ENCODE measurements around the gene CACNA2D3. TPM values are rescaled to one million over a fixed set of nuclear protein-coding genes. Genes with fewer than 3 reads are reported as not detected.

CACNA2D3 gene
- total and polyA plus RNA-seq, 4 donors: 0.38 to 2.5 (median 1.1) TPM

DNA sequence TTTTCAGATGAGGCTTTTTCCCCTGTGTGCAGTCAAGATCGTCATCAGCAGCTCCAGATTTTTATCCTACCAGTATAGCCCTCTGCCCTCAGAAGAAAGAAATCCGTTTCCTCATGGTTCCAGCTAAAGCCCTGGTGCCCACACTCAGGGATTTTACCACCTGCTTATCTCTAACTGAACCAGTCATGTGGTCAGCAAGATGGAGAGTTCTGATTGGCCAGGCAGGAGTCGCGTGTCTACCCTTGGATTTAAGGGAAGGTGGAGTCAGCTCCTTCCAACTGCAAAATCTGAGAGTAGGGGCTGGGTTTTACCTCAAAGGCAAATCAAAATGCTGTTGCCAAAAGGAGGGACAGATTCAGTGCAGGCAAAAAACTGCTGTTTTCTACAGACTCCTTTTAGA lies 670.2 kb downstream of the CACNA2D3 start:
- peaks cover 0 to 2% (median under 1%) of the 10 kb centered on the region in 4 donors for H3K9me3 ChIP-seq (ENCODE audit: control insufficient read depth in 4 of 4, insufficient read depth in 3 of 4, low read length in 3 of 4)
- H3K27ac ChIP-seq (ENCODE audit: low read depth in 1 of 2, low read length in 1 of 2): no peak overlapping the region
- H3K9ac ChIP-seq (ENCODE audit: insufficient read depth in 1 of 2, low read length in 2 of 2): no peak overlapping the region
- H3K4me1 ChIP-seq (ENCODE audit: control insufficient read depth in 5 of 5, insufficient read depth in 5 of 5, low read length in 5 of 5): no peaks in the 10 kb centered on the region
- no peak overlapping the region for H3K4me3 ChIP-seq
- no peak for DNase-seq
- H3K27me3 ChIP-seq (ENCODE audit: control insufficient read depth in 3 of 3, insufficient read depth in 3 of 3, low read length in 2 of 3): no peaks in the 10 kb centered on the region
- no peaks in the 10 kb centered on the region for H3K36me3 ChIP-seq (ENCODE audit: control insufficient read depth in 4 of 4, insufficient read depth in 4 of 4, low read length in 4 of 4)
- ATAC-seq (ENCODE audit: insufficient read depth, low FRiP score): no peak
- WGBS, 2 donors: 81 to 88% methylated on average over 4 of the region's 4 CpGs
- TF ChIP-seq, protein P1, sequence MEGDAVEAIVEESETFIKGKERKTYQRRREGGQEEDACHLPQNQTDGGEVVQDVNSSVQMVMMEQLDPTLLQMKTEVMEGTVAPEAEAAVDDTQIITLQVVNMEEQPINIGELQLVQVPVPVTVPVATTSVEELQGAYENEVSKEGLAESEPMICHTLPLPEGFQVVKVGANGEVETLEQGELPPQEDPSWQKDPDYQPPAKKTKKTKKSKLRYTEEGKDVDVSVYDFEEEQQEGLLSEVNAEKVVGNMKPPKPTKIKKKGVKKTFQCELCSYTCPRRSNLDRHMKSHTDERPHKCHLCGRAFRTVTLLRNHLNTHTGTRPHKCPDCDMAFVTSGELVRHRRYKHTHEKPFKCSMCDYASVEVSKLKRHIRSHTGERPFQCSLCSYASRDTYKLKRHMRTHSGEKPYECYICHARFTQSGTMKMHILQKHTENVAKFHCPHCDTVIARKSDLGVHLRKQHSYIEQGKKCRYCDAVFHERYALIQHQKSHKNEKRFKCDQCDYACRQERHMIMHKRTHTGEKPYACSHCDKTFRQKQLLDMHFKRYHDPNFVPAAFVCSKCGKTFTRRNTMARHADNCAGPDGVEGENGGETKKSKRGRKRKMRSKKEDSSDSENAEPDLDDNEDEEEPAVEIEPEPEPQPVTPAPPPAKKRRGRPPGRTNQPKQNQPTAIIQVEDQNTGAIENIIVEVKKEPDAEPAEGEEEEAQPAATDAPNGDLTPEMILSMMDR (IDR thresholded peaks at IDR 0.05; ENCODE audit: control extremely low read depth, extremely low read depth): no peak

DNA sequence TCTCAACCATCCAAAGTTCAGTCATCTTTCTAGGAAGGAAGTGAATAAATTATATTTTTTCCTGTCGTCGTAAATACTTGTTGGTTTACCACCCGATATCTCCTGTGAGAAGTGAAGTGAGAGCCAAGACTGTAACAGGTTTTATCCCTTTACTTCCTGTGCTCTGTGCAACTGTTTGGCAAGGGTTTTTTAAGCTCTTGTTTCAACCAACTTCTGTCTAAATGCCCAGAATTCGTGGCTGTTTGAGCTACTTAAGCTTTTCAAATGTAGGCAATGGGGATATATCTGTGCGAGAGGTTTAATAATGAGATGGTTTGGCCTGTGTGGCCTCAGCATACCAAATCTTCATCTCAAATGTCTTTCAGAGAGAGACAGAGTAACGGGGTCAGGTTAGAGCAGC lies 670.8 kb downstream of the CACNA2D3 start:
- Histone ChIP-seq H3K36me3 (ENCODE audit: control insufficient read depth in 4 of 4, insufficient read depth in 4 of 4, low read length in 4 of 4) (no peaks in the 10 kb centered on the region), H3K27me3 (ENCODE audit: control insufficient read depth in 3 of 3, insufficient read depth in 3 of 3, low read length in 2 of 3) (no peaks in the 10 kb centered on the region), H3K27ac (ENCODE audit: low read depth in 1 of 2, low read length in 1 of 2) (no peak overlapping the region), H3K9me3 (ENCODE audit: control insufficient read depth in 4 of 4, insufficient read depth in 3 of 4, low read length in 3 of 4) (peaks cover 0 to 2% (median 0%) of the 10 kb centered on the region in 4 donors), H3K4me1 (ENCODE audit: control insufficient read depth in 5 of 5, insufficient read depth in 5 of 5, low read length in 5 of 5) (no peaks in the 10 kb centered on the region), H3K4me3 (no peak overlapping the region), H3K9ac (ENCODE audit: insufficient read depth in 1 of 2, low read length in 2 of 2) (no peak overlapping the region)
- DNase-seq (no peak), ATAC-seq (ENCODE audit: insufficient read depth, low FRiP score) (no peak)
- WGBS, 2 donors: 58 to 64% methylated on average over 6 of the region's 6 CpGs
- TF ChIP-seq, protein P1 (IDR thresholded peaks at IDR 0.05; ENCODE audit: control extremely low read depth, extremely low read depth): no peak

DNA sequence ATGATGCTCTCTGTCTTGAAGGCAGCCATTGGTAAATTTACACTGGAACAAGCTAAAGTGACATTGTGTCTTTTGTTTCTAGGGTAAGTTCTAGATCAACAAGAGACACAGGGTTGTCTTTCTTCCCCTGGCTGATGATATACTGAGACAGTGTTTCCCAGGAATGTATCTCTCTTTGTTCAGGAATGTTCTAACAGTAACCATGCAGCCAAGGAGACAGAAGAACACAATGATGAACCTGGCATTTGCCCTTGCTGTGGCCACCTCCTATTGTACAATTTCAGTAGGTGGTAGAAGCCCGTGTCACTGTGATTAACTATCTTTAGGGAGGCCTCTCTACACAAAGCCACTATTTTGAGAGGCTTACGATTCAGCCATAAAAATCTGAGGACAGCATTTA lies 674.8 kb downstream of the CACNA2D3 start:
- no peaks in the 10 kb centered on the region for H3K36me3 ChIP-seq (ENCODE audit: control insufficient read depth in 4 of 4, insufficient read depth in 4 of 4, low read length in 4 of 4)
- ATAC-seq (ENCODE audit: insufficient read depth, low FRiP score): no peak
- no peaks in the 10 kb centered on the region for H3K27me3 ChIP-seq (ENCODE audit: control insufficient read depth in 3 of 3, insufficient read depth in 3 of 3, low read length in 2 of 3)
- H3K27ac ChIP-seq (ENCODE audit: low read depth in 1 of 2, low read length in 1 of 2): no peak overlapping the region
- 84 to 87% methylated on average over 2 of the region's 2 CpGs for WGBS, 2 donors
- TF ChIP-seq, protein P1 (IDR thresholded peaks at IDR 0.05; ENCODE audit: control extremely low read depth, extremely low read depth): no peak
- H3K9ac ChIP-seq (ENCODE audit: insufficient read depth in 1 of 2, low read length in 2 of 2): no peak overlapping the region
- no peak for DNase-seq
- H3K4me3 ChIP-seq: no peak overlapping the region
- H3K4me1 ChIP-seq (ENCODE audit: control insufficient read depth in 5 of 5, insufficient read depth in 5 of 5, low read length in 5 of 5): no peaks in the 10 kb centered on the region
- H3K9me3 ChIP-seq (ENCODE audit: control insufficient read depth in 4 of 4, insufficient read depth in 3 of 4, low read length in 3 of 4): peaks cover 0 to 2% (median 0%) of the 10 kb centered on the region in 4 donors

DNA sequence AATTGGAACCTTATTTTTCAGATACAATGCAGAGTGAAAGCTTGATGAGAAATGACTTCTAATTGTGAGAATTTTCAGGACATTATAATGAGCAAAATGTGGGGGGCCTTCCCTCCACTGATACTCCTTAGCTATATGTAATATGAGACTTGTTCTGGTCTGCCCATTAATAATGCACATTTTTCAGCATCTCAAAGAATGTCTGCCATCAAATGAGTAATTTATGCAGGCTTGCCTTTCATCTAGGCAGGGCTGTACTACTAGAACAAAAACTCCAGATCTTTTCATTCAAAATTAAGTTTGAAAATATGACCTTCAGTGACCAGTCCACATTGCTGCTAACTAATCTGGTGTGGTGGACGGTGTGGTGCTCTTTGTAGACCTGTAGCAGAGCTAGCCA lies 678.1 kb downstream of the CACNA2D3 start:
- Histone ChIP-seq H3K4me3 (no peak overlapping the region), H3K4me1 (ENCODE audit: control insufficient read depth in 5 of 5, insufficient read depth in 5 of 5, low read length in 5 of 5) (no peaks in the 10 kb centered on the region), H3K9me3 (ENCODE audit: control insufficient read depth in 4 of 4, insufficient read depth in 3 of 4, low read length in 3 of 4) (no peaks in the 10 kb centered on the region), H3K36me3 (ENCODE audit: control insufficient read depth in 4 of 4, insufficient read depth in 4 of 4, low read length in 4 of 4) (no peaks in the 10 kb centered on the region), H3K9ac (ENCODE audit: insufficient read depth in 1 of 2, low read length in 2 of 2) (no peak overlapping the region), H3K27ac (ENCODE audit: low read depth in 1 of 2, low read length in 1 of 2) (no peak overlapping the region), H3K27me3 (ENCODE audit: control insufficient read depth in 3 of 3, insufficient read depth in 3 of 3, low read length in 2 of 3) (no peaks in the 10 kb centered on the region)
- 81 to 84% methylated on average over 1 of the region's 1 CpG for WGBS, 2 donors
- ATAC-seq (ENCODE audit: insufficient read depth, low FRiP score): no peak
- no peak for DNase-seq
- TF ChIP-seq, protein P1 (IDR thresholded peaks at IDR 0.05; ENCODE audit: control extremely low read depth, extremely low read depth): no peak
